B cell (primary cell): Measurements from ENCODE around the gene ESYT2. TPM values are rescaled to one million over a fixed set of nuclear protein-coding genes. Genes with fewer than 3 reads are reported as not detected.

Experiments
- ATAC-seq: fragments of 200-7000 bp; cut with Tn5 transposase; one replicate; pipeline ENCODE4 v1.10.0; 2021; ENCODE audit warnings: low read depth, mild to moderate bottlenecking, moderate number of reproducible peaks, moderate library complexity
- CTCF ChIA-PET: fragments of 350-600 bp; sonication (Branson Sonifier 250); formaldehyde crosslinking; loops from one replicate; lab custom pipeline; 2021; ENCODE audit warnings: antibody characterized with exemption, inconsistent platforms; lab: Charles Lee
- POLR2A ChIA-PET: fragments of 350-600 bp; sonication (Branson Sonifier 250); formaldehyde crosslinking; loops from one replicate; lab custom pipeline; 2021; ENCODE audit warnings: antibody characterized with exemption; lab: Charles Lee
- DNase-seq: peaks from one replicate; pipeline ENCODE4 v3.0.0; 2013
- H2AFZ ChIP-seq: 2 replicates; pipeline ENCODE4 v1.6.1; 2012; ENCODE audit warnings: mild to moderate bottlenecking, low read depth, low read length; ENCODE audit not compliant: insufficient read depth, poor library complexity, severe bottlenecking
- H3K27ac ChIP-seq, 2 donors: 1 replicate in 1 of 2; 2 replicates in 1 of 2; pipeline ENCODE4 v1.5.1; 2012 to 2013; ENCODE audit warnings: low read length in 2 of 2, mild to moderate bottlenecking in 2 of 2, moderate library complexity in 1 of 2
- H3K27me3 ChIP-seq, 4 experiments: fragments of 200-600 bp in 1 of 4; sonication (generic) in 1 of 4; replicated peaks in 1 of 4; 1 replicate in 2 of 4; 2 replicates in 2 of 4; pipeline versions ENCODE4 v1.6.1 to v1.7.0; 2013 to 2016; ENCODE audit warnings: low read length in 3 of 4, mild to moderate bottlenecking in 2 of 4, mixed read lengths in 1 of 4, moderate library complexity in 1 of 4; ENCODE audit not compliant: insufficient read depth in 4 of 4, control insufficient read depth in 3 of 4; ENCODE audit errors: control extremely low read depth in 1 of 4
- H3K36me3 ChIP-seq, 2 experiments: replicated peaks in 1 of 2; 1 replicate in 1 of 2; 2 replicates in 1 of 2; pipeline versions ENCODE4 v1.6.1 to v1.7.1; 2013; ENCODE audit warnings: low read length in 1 of 2; ENCODE audit not compliant: insufficient read depth in 2 of 2, control insufficient read depth in 1 of 2; ENCODE audit errors: control extremely low read depth in 1 of 2, extremely low read depth in 1 of 2
- H3K4me1 ChIP-seq, 2 donors: fragments of 200-600 bp in 1 of 2; sonication (generic) in 1 of 2; 1 replicate in 1 of 2; 2 replicates in 1 of 2; pipeline versions ENCODE4 v1.5.1 to v1.6.1; 2013 to 2017; ENCODE audit warnings: low read length in 2 of 2; ENCODE audit not compliant: control insufficient read depth in 2 of 2, insufficient read depth in 2 of 2
- H3K4me2 ChIP-seq: replicated peaks from 2 replicates; pipeline ENCODE3; 2012; ENCODE audit warnings: mild to moderate bottlenecking, low read depth, low read length; ENCODE audit not compliant: poor library complexity, severe bottlenecking
- H3K4me3 ChIP-seq, 5 experiments: fragments of 200-600 bp in 1 of 5; sonication (generic) in 1 of 5; 1 replicate in 3 of 5; 2 replicates in 2 of 5; pipeline versions ENCODE4 v1.5.1 to v1.7.0; 2011 to 2016; ENCODE audit warnings: low read length in 4 of 5, mild to moderate bottlenecking in 4 of 5, low read depth in 2 of 5, control low read depth in 1 of 5, moderate library complexity in 1 of 5; ENCODE audit not compliant: insufficient read depth in 1 of 5; ENCODE audit errors: control extremely low read depth in 1 of 5, extremely low read depth in 1 of 5
- H3K79me2 ChIP-seq: fragments of 200-600 bp; sonication (generic); one replicate; pipeline ENCODE4 v1.6.0; 2016; ENCODE audit warnings: low read length; ENCODE audit not compliant: control insufficient read depth, insufficient read depth
- H3K9ac ChIP-seq: fragments of 200-600 bp; sonication (generic); 2 replicates; pipeline ENCODE4 v1.6.1; 2017; ENCODE audit warnings: mild to moderate bottlenecking, low read length, moderate library complexity
- H3K9me3 ChIP-seq, 3 donors: one replicate each; pipeline versions ENCODE4 v1.6.1 to v1.7.1; 2013; ENCODE audit warnings: low read length in 2 of 3; ENCODE audit not compliant: control insufficient read depth in 2 of 3, insufficient read depth in 1 of 3; ENCODE audit errors: control extremely low read depth in 1 of 3
- H4K20me1 ChIP-seq: 2 replicates; pipeline ENCODE4 v1.6.0; 2012; ENCODE audit warnings: mild to moderate bottlenecking, low read length; ENCODE audit not compliant: insufficient read depth, control insufficient read depth, poor library complexity, severe bottlenecking
- H3K27ac Mint-ChIP-seq: one replicate; pipeline ENCODE4 v1.8.0; 2021; ENCODE audit warnings: mixed read lengths
- H3K27me3 Mint-ChIP-seq: one replicate; pipeline ENCODE4 v1.8.0; 2021; ENCODE audit warnings: mixed read lengths
- H3K4me1 Mint-ChIP-seq: one replicate; pipeline ENCODE4 v1.8.0; 2021; ENCODE audit warnings: mixed read lengths
- H3K4me3 Mint-ChIP-seq: one replicate; pipeline ENCODE4 v1.8.0; 2021; ENCODE audit warnings: mixed read lengths
- H3K9me3 Mint-ChIP-seq: one replicate; pipeline ENCODE4 v1.8.0; 2022; ENCODE audit warnings: mixed read lengths; ENCODE audit not compliant: insufficient read depth
- EZH2 ChIP-seq: IDR thresholded peaks from 2 replicates; pipeline ENCODE4 v1.6.1; 2012; ENCODE audit warnings: borderline replicate concordance, low read depth, mild to moderate bottlenecking, moderate library complexity, low read length; ENCODE audit not compliant: insufficient read depth, poor library complexity, severe bottlenecking
- WGBS: methylation state at CpG from one replicate; pipeline ENCODE4 v1.1.5; 2013; ENCODE audit warnings: missing lambda C conversion rate; ENCODE audit not compliant: insufficient coverage; 5-methylcytosine and 5-hydroxymethylcytosine counted together
- intact Hi-C: fragments of 100-400 bp; cut with micrococcal nuclease; formaldehyde crosslinking; loops from one replicate; pipeline ENCODE4 v1.10.0; 2022
- polyA plus RNA-seq: library from polyadenylated mRNA; depleted of rRNA; stranded (reverse); fragments of >200 nt; gene quantifications from 2 replicates; pipeline ENCODE4 v1.2.3, GENCODE V29; 2012
- total RNA-seq, 2 donors: library from RNA; stranded (reverse); fragments of 120-200 nt in 1 of 2; gene quantifications; 1 replicate in 1 of 2; 2 replicates in 1 of 2; pipeline versions ENCODE4 v1.2.3 to v1.2.4, GENCODE V29; 2013 to 2022
- TF ChIP-seq, protein P1 (sequence below): fragments of 200-600 bp; IDR thresholded peaks from one replicate; pipeline ENCODE4 v1.8.0; 2022; ENCODE audit warnings: antibody characterized with exemption, mild to moderate bottlenecking

The ESYT2 gene
- total and polyA plus RNA-seq, 2 donors (not counting 1 experiment from before 2014, with no cell fraction given): 12.0 to 34.2 TPM

DNA sequence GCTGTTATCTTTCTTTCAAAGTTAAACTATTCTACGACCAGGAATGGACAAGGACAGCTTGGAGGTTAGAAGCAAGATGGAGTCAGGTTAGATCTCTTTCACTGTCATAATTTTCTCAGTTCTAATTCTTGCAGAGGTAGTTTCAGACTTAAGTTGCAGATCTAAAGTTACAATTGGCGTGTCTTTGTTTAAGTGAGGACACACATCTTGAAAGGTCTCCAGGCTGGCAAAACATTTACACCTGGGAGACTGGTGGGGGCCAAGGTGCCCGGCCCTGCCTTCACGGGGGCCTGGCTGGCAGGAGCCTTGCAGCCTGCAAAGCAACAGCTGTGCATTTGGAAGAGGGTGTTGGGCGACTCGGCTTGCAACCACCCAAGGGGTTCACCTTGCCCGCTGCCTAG, 25.4 kb upstream of the ESYT2 start:
- Histone ChIP-seq H3K4me2 (no peak overlapping the region), H3K79me2 (no peaks in the 10 kb centered on the region), H3K4me1 (peaks cover 4 to 5% of the 10 kb centered on the region in 2 donors), H3K4me3 (no peak overlapping the region), H3K36me3 (no peaks in the 10 kb centered on the region), H3K9ac (no peak overlapping the region), H3K27me3 (peaks cover 0 to 3% (median 0%) of the 10 kb centered on the region in 4 experiments), H4K20me1 (no peaks in the 10 kb centered on the region), H3K9me3 (peaks cover 0 to 4% (median 0%) of the 10 kb centered on the region in 3 donors), H3K27ac (no peak overlapping the region), H2AFZ (no peak overlapping the region)
- Mint-ChIP-seq H3K27ac (no peak overlapping the region), H3K27me3 (no peaks in the 10 kb centered on the region), H3K4me3 (peak overlapping the region; percentile 51), H3K9me3 (no peaks in the 10 kb centered on the region), H3K4me1 (peaks cover 12% of the 10 kb centered on the region)
- DNase-seq (no peak), ATAC-seq (no peak)
- intact Hi-C loops: no loop called here
- 97% methylated on average over 3 of the region's 7 CpGs for WGBS
- TF ChIP-seq EZH2: no peak
- TF ChIP-seq, protein P1, sequence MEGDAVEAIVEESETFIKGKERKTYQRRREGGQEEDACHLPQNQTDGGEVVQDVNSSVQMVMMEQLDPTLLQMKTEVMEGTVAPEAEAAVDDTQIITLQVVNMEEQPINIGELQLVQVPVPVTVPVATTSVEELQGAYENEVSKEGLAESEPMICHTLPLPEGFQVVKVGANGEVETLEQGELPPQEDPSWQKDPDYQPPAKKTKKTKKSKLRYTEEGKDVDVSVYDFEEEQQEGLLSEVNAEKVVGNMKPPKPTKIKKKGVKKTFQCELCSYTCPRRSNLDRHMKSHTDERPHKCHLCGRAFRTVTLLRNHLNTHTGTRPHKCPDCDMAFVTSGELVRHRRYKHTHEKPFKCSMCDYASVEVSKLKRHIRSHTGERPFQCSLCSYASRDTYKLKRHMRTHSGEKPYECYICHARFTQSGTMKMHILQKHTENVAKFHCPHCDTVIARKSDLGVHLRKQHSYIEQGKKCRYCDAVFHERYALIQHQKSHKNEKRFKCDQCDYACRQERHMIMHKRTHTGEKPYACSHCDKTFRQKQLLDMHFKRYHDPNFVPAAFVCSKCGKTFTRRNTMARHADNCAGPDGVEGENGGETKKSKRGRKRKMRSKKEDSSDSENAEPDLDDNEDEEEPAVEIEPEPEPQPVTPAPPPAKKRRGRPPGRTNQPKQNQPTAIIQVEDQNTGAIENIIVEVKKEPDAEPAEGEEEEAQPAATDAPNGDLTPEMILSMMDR: no peak
- CTCF ChIA-PET: interaction anchor here (1.6 kb wide), 1 partner anchor 122 kb away, joined by 8 read pairs; no protein-coding TSS in a partner anchor
- POLR2A ChIA-PET: interaction anchor here (0.6 kb wide), 1 partner anchor 150 kb away, joined by 4 read pairs; the partner anchor contains the start of gene NCAPG2

DNA sequence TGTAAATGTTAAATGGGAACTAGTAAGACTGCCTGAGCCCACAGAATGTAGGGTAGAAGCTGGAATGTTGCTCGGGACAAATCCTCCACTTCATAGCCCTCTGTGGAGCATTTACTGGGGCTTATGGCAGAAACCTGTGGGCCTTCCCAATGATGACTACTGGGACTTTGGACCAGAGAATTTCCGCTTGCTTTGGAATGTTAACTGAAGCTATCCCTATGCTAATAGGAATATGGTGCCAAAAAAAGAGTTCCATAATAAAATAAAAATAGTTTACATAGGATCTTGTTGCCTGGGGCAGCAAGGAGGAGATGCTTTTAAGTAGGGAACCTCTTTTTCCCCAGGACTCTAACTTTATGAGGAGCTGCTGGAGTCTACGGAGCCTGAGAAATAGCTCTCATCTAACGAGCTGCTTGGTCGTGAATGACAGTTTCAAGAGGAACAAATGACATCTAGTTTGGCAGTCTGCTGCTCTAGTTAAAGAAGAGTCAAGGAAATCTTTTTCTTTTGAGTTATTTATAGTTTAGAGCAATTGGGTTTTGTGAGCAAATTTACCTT, 21.3 kb upstream of the ESYT2 start:
- Histone ChIP-seq H3K9me3 (peaks cover 0 to 8% (median 0%) of the 10 kb centered on the region in 3 donors), H3K4me1 (no peaks in the 10 kb centered on the region), H4K20me1 (no peaks in the 10 kb centered on the region), H3K36me3 (no peaks in the 10 kb centered on the region), H3K9ac (no peak overlapping the region), H3K27ac (no peak overlapping the region), H2AFZ (no peak overlapping the region), H3K79me2 (no peaks in the 10 kb centered on the region), H3K27me3 (peaks cover 0 to 3% (median 0%) of the 10 kb centered on the region in 4 experiments), H3K4me3 (no peak overlapping the region), H3K4me2 (no peak overlapping the region)
- no peaks in the 10 kb centered on the region for H3K4me1 Mint-ChIP-seq
- ChIA-PET CTCF (no interaction called here), POLR2A (no interaction called here)
- H3K9me3 Mint-ChIP-seq: no peaks in the 10 kb centered on the region
- TF ChIP-seq, protein P1: no peak
- TF ChIP-seq EZH2: no peak
- H3K4me3 Mint-ChIP-seq: no peak overlapping the region
- H3K27me3 Mint-ChIP-seq: no peaks in the 10 kb centered on the region
- no peak for ATAC-seq
- no peak for DNase-seq
- H3K27ac Mint-ChIP-seq: no peak overlapping the region
- 90% methylated on average over 4 of the region's 5 CpGs for WGBS
- intact Hi-C loops: no loop called here
